Activated naive CD4-positive, alpha-beta T cell treated with anti-CD3 and anti-CD28 coated beads for 36 hours (primary cell): ENCODE data around the gene PLCD3. TPM values are rescaled to one million over a fixed set of nuclear protein-coding genes. Genes with fewer than 3 reads are reported as not detected.

Source experiments
- CTCF ChIA-PET: fragments of 350-600 bp; sonication (Branson Sonifier 250); formaldehyde crosslinking; loops from one replicate; lab custom pipeline; 2021; ENCODE audit warnings: antibody characterized with exemption; lab: Charles Lee
- DNase-seq: peaks from one replicate; pipeline ENCODE4 v3.0.0-alpha.2; 2020
- H3K27ac Mint-ChIP-seq: one replicate; pipeline ENCODE4 v1.8.0; 2021; ENCODE audit warnings: mild to moderate bottlenecking, mixed read lengths
- H3K27me3 Mint-ChIP-seq: one replicate; pipeline ENCODE4 v1.8.0; 2021; ENCODE audit warnings: low read depth, mixed read lengths
- H3K36me3 Mint-ChIP-seq: one replicate; pipeline ENCODE4 v1.8.0; 2021; ENCODE audit warnings: low read depth, mixed read lengths
- H3K4me1 Mint-ChIP-seq: one replicate; pipeline ENCODE4 v1.8.0; 2021; ENCODE audit warnings: low read depth, mixed read lengths
- H3K4me3 Mint-ChIP-seq: one replicate; pipeline ENCODE4 v1.8.0; 2021; ENCODE audit warnings: mild to moderate bottlenecking, moderate library complexity, mixed read lengths
- H3K9me3 Mint-ChIP-seq: one replicate; pipeline ENCODE4 v1.8.0; 2021; ENCODE audit warnings: mixed read lengths
- intact Hi-C: fragments of 100-400 bp; cut with micrococcal nuclease; formaldehyde crosslinking; loops from one replicate; pipeline ENCODE4 v1.15.1; 2023
- total RNA-seq, 2 experiments: library from RNA; stranded (reverse); gene quantifications; one replicate each; pipeline ENCODE4 v1.2.3, GENCODE V29; 2021

PLCD3 gene
- total RNA-seq, 2 experiments from 2014 or later = 2.4 TPM

GRCh38 chr17:45138911-45139532 lies 6.7 kb upstream of the PLCD3 start:
- intact Hi-C loops = no loop called here

DNA sequence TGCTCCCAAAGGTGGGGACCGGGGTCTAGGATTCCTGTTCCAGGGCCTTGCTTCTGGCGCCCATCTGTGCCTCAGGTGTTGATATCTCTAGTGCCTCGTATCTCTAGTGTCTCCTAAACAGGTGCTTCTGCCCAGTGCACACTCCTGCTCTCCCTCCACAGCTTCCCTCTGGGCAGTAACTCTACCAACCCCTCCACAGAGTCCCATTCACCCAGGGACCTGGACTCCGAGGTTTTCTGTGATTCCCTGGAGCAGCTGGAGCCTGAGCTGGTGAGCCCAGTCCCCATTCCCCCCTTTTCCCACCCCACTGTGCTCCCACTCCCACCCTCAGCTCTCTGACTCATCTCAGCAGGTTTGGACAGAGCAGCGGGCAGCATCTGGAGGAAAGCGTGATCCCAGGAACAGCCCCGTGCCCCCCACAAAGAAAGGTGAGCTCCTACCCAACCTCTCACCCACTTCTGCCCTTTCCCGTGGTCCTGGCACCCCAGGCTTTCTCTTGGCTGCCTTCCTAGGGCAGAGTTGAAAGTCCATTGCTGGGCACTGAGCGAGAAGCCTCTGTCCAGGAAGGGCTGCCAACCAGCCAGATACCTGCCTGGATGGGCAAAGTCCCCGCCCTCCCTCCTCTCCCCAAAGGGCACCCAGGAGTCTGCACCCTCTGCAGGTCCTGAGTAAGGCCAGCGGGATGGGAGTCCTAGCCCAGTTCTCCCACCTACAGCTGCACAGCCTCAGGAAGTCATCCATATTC lies 5.4 kb upstream of the PLCD3 start:
- DNase-seq = no peak
- Mint-ChIP-seq H3K27me3 (no peaks in the 10 kb centered on the region), H3K4me3 (no peak overlapping the region), H3K27ac (no peak overlapping the region), H3K9me3 (no peaks in the 10 kb centered on the region), H3K4me1 (peaks cover 8% of the 10 kb centered on the region), H3K36me3 (no peaks in the 10 kb centered on the region)
- CTCF ChIA-PET = interaction anchor here (3.4 to 10.2 kb wide), 2 partner anchors 17 to 61 kb away, joined by 22 to 252 read pairs; partner anchors contain the start of genes HEXIM1 and HEXIM2
- intact Hi-C loops = no loop called here

More at GRCh38 chr17:45138911-45139532, 6.7 kb upstream of the PLCD3 start:
- no peaks in the 10 kb centered on the region for H3K36me3 Mint-ChIP-seq
- no peak for DNase-seq
- CTCF ChIA-PET = interaction anchor here (3.4 to 10.2 kb wide), 2 partner anchors 16 to 60 kb away, joined by 22 to 252 read pairs; partner anchors contain the start of genes HEXIM1 and HEXIM2
- peaks cover 12% of the 10 kb centered on the region for H3K4me1 Mint-ChIP-seq
- H3K27me3 Mint-ChIP-seq = no peaks in the 10 kb centered on the region
- H3K9me3 Mint-ChIP-seq = no peaks in the 10 kb centered on the region
- no peak overlapping the region for H3K27ac Mint-ChIP-seq
- no peak overlapping the region for H3K4me3 Mint-ChIP-seq

DNA sequence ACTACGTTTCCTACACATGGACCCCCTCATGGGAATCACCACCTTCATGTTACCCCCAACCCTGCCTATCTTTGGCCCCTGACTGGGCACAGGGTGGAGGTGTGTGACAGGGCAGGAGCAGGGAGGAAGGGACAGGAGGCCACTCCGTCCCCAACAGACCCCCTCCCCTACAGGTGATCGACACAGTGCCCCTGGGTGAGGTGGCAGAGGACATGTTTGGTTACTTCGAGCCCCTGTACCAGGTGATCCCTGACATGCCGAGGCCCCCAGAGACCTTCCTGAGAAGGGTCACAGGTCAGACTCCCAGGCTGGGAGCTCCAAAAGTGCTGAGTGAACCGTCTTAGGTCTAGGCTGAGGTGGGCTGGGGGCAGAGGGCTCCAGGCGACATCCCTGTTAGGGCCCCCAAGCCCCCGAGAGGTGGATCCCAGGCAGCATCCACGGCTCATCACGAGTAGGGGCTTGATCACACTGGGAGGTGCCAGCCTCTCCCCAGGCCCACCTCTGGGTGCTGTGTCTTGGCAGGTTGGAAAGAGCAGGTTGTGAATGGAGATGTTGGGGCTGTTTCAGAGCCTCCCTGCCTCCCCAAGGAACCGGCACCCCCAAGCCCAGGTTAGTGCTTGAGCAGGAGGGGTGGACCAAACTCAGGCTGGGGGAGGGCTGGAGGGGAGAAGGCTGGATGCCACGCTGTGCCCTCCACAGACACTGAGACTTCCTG lies 4.7 kb upstream of the PLCD3 start:
- H3K27ac Mint-ChIP-seq = no peak overlapping the region
- intact Hi-C loops = no loop called here
- no peaks in the 10 kb centered on the region for H3K36me3 Mint-ChIP-seq

GRCh38 chr17:45135978-45136791 lies 3.9 kb upstream of the PLCD3 start:
- Mint-ChIP-seq H3K27me3 (peaks cover 3% of the 10 kb centered on the region), H3K9me3 (no peaks in the 10 kb centered on the region), H3K4me3 (peak overlapping the region; percentile 90), H3K27ac (peak overlapping the region; percentile 75), H3K4me1 (peaks cover 8% of the 10 kb centered on the region), H3K36me3 (no peaks in the 10 kb centered on the region)
- CTCF ChIA-PET = interaction anchor here (0.5 to 10.2 kb wide), 57 partner anchors 9 to 863 kb away, joined by 3 to 255 read pairs (median 5); partner anchors contain the start of genes HEXIM1, HEXIM2 and STH
- intact Hi-C loops = loop anchor here (1.0 kb wide), 6 partner anchors 12 to 361 kb away; partner anchors contain the start of genes HEXIM1 and HEXIM2
- DNase-seq = no peak

More for the DNA sequence above, 4.7 kb upstream of the PLCD3 start:
- CTCF ChIA-PET = interaction anchor here (0.5 to 10.2 kb wide), 6 partner anchors 18 to 264 kb away, joined by 3 to 255 read pairs (median 16); partner anchors contain the start of genes HEXIM1 and HEXIM2
- Mint-ChIP-seq H3K4me1 (peaks cover 8% of the 10 kb centered on the region), H3K27me3 (no peaks in the 10 kb centered on the region), H3K4me3 (peak overlapping the region; percentile 90), H3K9me3 (no peaks in the 10 kb centered on the region)
- DNase-seq = no peak

DNA sequence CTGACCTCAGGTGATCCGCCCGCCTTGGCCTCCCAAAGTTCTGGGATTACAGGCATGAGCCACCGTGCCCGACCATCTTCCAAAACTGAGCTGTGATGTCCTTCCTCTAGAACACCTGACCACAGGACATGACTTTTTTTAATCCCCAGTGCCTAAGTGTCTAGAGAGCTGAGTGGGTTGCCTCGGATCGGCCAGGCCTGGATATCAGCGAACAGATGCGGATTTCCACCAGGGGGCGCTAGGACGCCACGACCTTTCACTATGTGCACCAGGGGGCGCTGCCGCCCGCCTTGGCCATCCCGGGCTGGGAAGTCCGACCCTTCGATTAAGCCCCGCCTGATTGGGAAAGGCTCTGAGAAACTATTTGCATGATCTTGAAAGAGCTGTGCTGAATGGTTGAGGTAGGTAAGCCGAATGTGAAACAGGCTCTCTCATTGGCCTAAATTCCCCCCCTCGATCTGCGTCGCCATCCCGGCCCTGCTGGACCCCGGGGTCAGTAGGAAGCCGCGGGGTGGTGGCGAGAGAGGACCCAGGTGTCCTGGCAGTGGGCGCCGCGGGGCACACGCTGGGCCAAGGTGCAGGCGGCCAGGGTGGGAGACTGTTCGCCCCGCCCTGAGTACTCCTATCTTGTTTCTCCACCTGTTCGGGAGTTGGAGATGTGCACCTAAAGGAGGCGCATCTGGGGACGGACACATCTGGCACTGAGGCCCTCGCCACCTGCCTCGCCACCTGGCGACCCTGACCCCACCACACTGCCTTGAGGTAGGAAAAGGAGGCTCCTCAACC lies 3.1 kb upstream of the PLCD3 start, which contains the start of gene ACBD4:
Gene ACBD4, plus strand, starts transcription at position 496 of the 786 bp plus-strand sequence. CDS start 458 bp downstream, outside the sequence.
- peaks cover 4% of the 10 kb centered on the region for H3K27me3 Mint-ChIP-seq
- peak within 1 kb of the TSS; percentile 90 for H3K4me3 Mint-ChIP-seq
- peaks cover 8% of the 10 kb centered on the region for H3K4me1 Mint-ChIP-seq
- no peaks in the 10 kb centered on the region for H3K36me3 Mint-ChIP-seq
- CTCF ChIA-PET = interaction anchor here (0.5 to 10.2 kb wide), 59 partner anchors 10 to 864 kb away, joined by 3 to 255 read pairs (median 4); partner anchors contain the start of genes HEXIM1, HEXIM2 and STH
- H3K27ac Mint-ChIP-seq = peak within 1 kb of the TSS; percentile 75
- no peaks in the 10 kb centered on the region for H3K9me3 Mint-ChIP-seq
- peak; percentile 98 for DNase-seq
- intact Hi-C loops = loop anchor here (1.0 kb wide), 6 partner anchors 13 to 360 kb away; partner anchors contain the start of genes HEXIM1 and HEXIM2

DNA sequence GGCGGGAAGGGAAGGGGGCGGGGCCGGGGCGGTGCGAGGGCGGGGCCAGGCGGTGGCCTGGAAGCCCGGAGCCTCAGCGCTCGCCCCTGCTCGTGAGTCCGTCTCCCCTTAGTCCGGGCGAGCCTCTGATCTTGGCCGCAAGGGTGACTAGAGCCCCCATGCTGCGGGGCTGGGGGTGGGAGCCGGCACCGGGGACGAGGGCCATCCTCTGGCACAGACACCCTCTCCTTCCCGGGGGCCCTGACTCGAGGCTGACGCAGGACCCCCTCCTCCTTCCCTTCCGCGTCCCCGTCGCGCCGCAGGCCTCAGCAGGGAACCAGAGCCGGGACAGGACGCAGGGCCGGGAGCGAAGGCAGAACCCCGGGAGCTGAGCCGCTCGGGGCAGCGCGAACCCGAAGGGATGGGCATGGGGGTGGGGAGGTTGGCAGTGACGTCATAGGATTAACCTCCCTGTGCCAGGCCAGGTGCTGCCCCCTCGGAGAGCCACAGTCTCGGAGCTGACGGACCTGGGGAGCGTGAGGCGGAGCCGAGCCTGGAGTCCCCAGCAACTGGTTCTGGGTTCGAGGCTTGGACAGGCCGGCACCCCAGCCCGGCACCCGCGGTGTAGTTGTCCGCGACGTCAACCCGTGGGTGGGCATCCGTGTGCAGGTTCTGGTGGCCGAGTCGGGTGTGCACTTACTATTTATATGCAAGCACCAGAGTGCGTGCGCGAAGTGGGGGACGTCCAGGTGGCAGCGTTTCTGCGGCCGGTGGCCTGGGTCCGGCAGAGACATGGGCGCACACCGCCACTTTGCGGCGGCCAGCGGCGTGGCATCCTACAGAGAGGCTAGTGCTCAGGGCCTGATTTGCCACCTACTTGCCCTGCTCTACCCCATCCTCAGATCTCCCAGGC lies 503 bp upstream of the PLCD3 start:
- Mint-ChIP-seq H3K27ac (peak overlapping the region; percentile 69), H3K4me1 (peaks cover 8% of the 10 kb centered on the region), H3K27me3 (peaks cover 4% of the 10 kb centered on the region), H3K9me3 (no peaks in the 10 kb centered on the region), H3K36me3 (no peaks in the 10 kb centered on the region), H3K4me3 (peak overlapping the region; percentile 89)
- DNase-seq = peak; percentile 75
- intact Hi-C loops = loop anchor here (1.0 kb wide), 3 partner anchors 83 to 234 kb away; partner anchors contain the start of gene EFTUD2
- CTCF ChIA-PET = interaction anchor here (0.6 to 10.2 kb wide), 9 partner anchors 22 to 287 kb away, joined by 3 to 255 read pairs (median 4); partner anchors contain the start of genes HEXIM1 and HEXIM2

DNA sequence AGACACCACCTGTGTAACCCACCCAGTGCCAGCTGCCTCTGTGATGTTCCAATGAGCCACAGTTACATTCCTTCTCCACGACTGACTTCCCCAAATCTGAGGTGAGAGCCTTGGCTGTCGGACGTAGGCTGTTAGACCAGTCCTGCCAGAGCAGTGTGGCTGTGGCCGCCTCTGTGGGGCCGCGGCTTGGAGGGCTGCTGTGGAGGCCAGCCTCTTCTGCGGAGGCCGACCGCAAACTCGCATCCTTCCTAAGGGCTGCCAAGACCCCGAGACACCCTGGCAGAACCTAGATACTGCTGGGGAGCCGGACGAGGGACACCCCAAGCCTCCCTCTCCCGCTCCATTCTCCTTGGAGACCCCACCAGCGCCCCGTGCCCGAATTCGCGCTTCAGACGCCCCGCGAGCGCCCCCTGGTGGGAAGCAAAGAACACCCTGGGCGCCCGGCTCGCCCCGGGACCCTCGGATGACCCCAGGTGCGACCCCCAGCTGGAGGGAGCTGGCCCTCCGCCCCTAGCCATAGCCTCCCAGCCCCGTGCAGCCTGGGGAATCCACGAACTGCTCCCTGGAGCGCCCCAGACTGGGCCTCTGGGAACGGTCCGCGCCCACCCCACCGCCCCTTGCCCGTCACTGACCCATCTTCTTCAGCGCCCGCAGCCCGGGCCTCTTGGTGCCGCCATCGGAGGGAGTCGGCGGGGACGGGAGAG lies 547 bp downstream of the PLCD3 start:
- peaks cover 4% of the 10 kb centered on the region for H3K27me3 Mint-ChIP-seq
- CTCF ChIA-PET = interaction anchor here (1.0 to 10.2 kb wide), 5 partner anchors 23 to 215 kb away, joined by 3 to 252 read pairs (median 4); partner anchors contain the start of genes HEXIM1 and HEXIM2
- H3K27ac Mint-ChIP-seq = no peak overlapping the region
- peaks cover 8% of the 10 kb centered on the region for H3K4me1 Mint-ChIP-seq
- H3K9me3 Mint-ChIP-seq = no peaks in the 10 kb centered on the region
- no peaks in the 10 kb centered on the region for H3K36me3 Mint-ChIP-seq
- H3K4me3 Mint-ChIP-seq = peak overlapping the region; percentile 47
- peak; percentile 58 for DNase-seq
- intact Hi-C loops = loop anchor here (1.0 kb wide), 1 partner anchor 211 kb away; no protein-coding TSS in a partner anchor

GRCh38 chr17:45130681-45131615 lies 1.4 kb downstream of the PLCD3 start:
- intact Hi-C loops = no loop called here
- Mint-ChIP-seq H3K9me3 (no peaks in the 10 kb centered on the region), H3K27ac (no peak overlapping the region), H3K27me3 (peaks cover 4% of the 10 kb centered on the region), H3K4me3 (peak overlapping the region; percentile 47), H3K4me1 (peaks cover 6% of the 10 kb centered on the region), H3K36me3 (no peaks in the 10 kb centered on the region)
- CTCF ChIA-PET = interaction anchor here (1.0 to 10.2 kb wide), 4 partner anchors 12 to 214 kb away, joined by 3 to 252 read pairs (median 4); partner anchors contain the start of genes HEXIM1 and HEXIM2
- DNase-seq = no peak
